Loucy (cell line): ENCODE results near the gene VPS29.

Experiments used
- EZH2phosphoT487 ChIP-seq: fragments of 200-600 bp; IDR thresholded peaks from 2 replicates; pipeline ENCODE4 v1.6.1; 2018; ENCODE audit warnings: antibody characterized with exemption, mild to moderate bottlenecking, moderate library complexity, borderline replicate concordance
- TF ChIP-seq, protein P1 (sequence below): fragments of 200-600 bp; sonication (generic); conservative IDR thresholded peaks from 2 replicates; pipeline ENCODE4 v1.5.1; 2014; ENCODE audit warnings: mild to moderate bottlenecking, antibody characterized with exemption, low read length

DNA sequence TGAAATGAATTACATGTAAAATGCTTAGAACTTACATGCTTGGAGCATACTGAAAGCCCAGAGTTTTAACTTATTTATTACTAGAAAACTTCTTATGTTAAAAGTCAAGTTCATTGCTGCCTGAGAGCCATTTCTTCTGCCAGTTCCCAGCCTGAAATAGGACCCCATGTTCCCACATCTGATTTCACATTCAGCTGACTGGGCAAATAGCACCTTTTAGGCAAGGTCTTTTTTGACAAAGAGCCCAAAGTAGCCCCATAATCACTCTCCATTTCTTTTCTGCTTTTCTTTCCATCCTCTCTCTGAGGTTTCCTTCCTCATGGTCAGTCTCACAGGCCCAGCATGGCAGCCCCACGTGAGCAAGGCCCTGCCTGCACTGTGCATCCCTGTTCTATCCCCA, 50.6 kb downstream of the VPS29 start:
- TF ChIP-seq EZH2phosphoT487, result no peak
- TF ChIP-seq, protein P1, sequence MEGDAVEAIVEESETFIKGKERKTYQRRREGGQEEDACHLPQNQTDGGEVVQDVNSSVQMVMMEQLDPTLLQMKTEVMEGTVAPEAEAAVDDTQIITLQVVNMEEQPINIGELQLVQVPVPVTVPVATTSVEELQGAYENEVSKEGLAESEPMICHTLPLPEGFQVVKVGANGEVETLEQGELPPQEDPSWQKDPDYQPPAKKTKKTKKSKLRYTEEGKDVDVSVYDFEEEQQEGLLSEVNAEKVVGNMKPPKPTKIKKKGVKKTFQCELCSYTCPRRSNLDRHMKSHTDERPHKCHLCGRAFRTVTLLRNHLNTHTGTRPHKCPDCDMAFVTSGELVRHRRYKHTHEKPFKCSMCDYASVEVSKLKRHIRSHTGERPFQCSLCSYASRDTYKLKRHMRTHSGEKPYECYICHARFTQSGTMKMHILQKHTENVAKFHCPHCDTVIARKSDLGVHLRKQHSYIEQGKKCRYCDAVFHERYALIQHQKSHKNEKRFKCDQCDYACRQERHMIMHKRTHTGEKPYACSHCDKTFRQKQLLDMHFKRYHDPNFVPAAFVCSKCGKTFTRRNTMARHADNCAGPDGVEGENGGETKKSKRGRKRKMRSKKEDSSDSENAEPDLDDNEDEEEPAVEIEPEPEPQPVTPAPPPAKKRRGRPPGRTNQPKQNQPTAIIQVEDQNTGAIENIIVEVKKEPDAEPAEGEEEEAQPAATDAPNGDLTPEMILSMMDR, result no peak
